ENCODE data around the gene CHAD.

CHAD gene

GRCh38 chr17:50472286-50472685, 3.6 kb upstream of the CHAD start:
- Histone ChIP-seq H3K9me3 (ENCODE audit: control insufficient read depth, insufficient read depth, low read length) (no peaks in the 10 kb centered on the region), H3F3A (ENCODE audit: control insufficient read depth, insufficient read depth) (no peaks in the 10 kb centered on the region), H3K27me3 (ENCODE audit: control insufficient read depth, low read length) (peaks cover 5% of the 10 kb centered on the region; the same call in 1 of the 2 replicates), H3K4me1 (ENCODE audit: control insufficient read depth, low read length) (no peaks in the 10 kb centered on the region), H3K9me2 (replicated peaks; ENCODE audit: control insufficient read depth, low read length) (no peaks in the 10 kb centered on the region), H3K79me2 (ENCODE audit: control insufficient read depth, low read length) (no peaks in the 10 kb centered on the region), H3K36me3 (ENCODE audit: control insufficient read depth, low read length) (no peaks in the 10 kb centered on the region), H3K27ac (ENCODE audit: low read depth, low read length) (no peak overlapping the region), H3K4me3 (ENCODE audit: low read length) (no peak overlapping the region), H3K4me2 (ENCODE audit: low read length) (no peak overlapping the region), H4K20me1 (ENCODE audit: control insufficient read depth, insufficient read depth, low read depth, low read length) (no peaks in the 10 kb centered on the region)
- no peak for TF ChIP-seq EZH2phosphoT487 (IDR thresholded peaks at IDR 0.05; ENCODE audit: borderline replicate concordance, low read length)
- no peak for TF ChIP-seq CTCF (IDR thresholded peaks at IDR 0.05; ENCODE audit: low read depth, low read length, poor library complexity, severe bottlenecking)

DNA sequence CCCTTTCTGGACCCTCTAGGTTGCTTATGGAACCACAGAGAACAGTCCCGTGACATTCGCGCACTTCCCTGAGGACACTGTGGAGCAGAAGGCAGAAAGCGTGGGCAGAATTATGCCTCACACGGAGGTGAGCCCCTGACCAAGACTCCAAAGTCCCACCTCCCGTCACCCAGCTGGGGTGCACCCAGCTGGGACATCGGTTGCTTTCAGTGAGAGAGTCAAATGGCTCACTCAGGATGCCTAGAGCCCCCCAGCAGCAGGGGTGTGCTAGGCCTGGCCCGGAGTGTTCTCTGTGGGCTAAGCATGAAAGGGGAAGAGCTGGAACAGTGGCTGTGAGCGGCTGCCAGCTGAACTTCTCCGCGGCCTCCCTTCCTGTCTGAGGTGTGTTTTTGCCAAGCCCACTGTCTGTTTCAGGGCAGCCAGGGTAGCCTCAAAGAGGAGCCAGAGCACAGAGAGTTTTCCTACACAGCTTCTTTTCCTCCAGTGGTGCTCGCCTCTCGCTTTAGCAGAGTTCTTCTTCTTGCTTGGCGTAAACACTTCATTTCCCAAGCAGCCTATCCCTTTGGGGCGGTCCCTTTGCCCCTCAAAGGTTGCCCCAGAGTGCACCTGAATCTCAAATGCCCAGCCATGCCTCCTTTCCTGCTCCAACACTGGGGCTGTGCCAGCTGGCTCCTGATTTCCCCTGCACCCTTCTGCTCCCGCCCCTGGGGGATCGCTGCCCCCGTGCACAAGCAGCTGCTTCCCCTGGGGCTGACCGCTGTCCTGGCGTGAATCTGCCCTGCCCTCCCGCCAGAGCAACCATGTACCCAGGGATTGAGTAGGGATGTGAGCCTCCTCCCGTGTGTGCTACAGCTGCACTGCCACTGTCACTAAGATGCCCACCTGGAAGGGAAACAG, 2.6 kb upstream of the CHAD start:
- no peaks in the 10 kb centered on the region for H3F3A ChIP-seq (ENCODE audit: control insufficient read depth, insufficient read depth)
- no peak overlapping the region for H3K4me3 ChIP-seq (ENCODE audit: low read length)
- H3K27ac ChIP-seq (ENCODE audit: low read depth, low read length): no peak overlapping the region
- peaks cover 5% of the 10 kb centered on the region; the same call in 1 of the 2 replicates for H3K27me3 ChIP-seq (ENCODE audit: control insufficient read depth, low read length)
- TF ChIP-seq CTCF (IDR thresholded peaks at IDR 0.05; ENCODE audit: low read depth, low read length, poor library complexity, severe bottlenecking) (no peak), EZH2phosphoT487 (IDR thresholded peaks at IDR 0.05; ENCODE audit: borderline replicate concordance, low read length) (no peak)
- no peaks in the 10 kb centered on the region for H3K9me3 ChIP-seq (ENCODE audit: control insufficient read depth, insufficient read depth, low read length)
- H3K79me2 ChIP-seq (ENCODE audit: control insufficient read depth, low read length): no peaks in the 10 kb centered on the region
- H4K20me1 ChIP-seq (ENCODE audit: control insufficient read depth, insufficient read depth, low read depth, low read length): no peaks in the 10 kb centered on the region
- peaks cover 4% of the 10 kb centered on the region for H3K4me1 ChIP-seq (ENCODE audit: control insufficient read depth, low read length)
- H3K9me2 ChIP-seq (replicated peaks; ENCODE audit: control insufficient read depth, low read length): no peaks in the 10 kb centered on the region
- no peak overlapping the region for H3K4me2 ChIP-seq (ENCODE audit: low read length)
- H3K36me3 ChIP-seq (ENCODE audit: control insufficient read depth, low read length): no peaks in the 10 kb centered on the region

DNA sequence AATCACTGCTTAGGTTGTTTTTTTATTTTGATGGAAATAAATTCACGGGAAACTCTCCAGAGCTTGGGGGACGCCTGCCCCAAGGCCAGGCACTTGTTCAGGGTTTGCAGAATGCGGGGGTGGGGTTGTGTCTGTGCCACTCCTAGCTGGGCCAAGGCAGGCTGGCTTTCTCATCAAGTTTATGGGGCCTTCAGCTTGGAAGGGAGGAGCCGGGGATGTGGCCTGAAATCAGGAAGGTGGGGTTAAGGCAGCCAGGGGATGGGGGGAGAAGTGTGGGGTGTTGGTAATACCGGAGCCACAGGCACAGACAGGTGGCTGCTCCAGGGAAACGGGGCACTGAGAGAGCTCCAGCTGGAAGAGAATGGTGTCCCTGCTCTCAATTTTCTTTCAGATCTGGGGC, 1.7 kb upstream of the CHAD start:
- no peak overlapping the region for H3K27ac ChIP-seq (ENCODE audit: low read depth, low read length)
- H3K4me1 ChIP-seq (ENCODE audit: control insufficient read depth, low read length): peaks cover 5% of the 10 kb centered on the region
- TF ChIP-seq EZH2phosphoT487 (IDR thresholded peaks at IDR 0.05; ENCODE audit: borderline replicate concordance, low read length) (no peak), CTCF (IDR thresholded peaks at IDR 0.05; ENCODE audit: low read depth, low read length, poor library complexity, severe bottlenecking) (no peak)
- H3K36me3 ChIP-seq (ENCODE audit: control insufficient read depth, low read length): no peaks in the 10 kb centered on the region
- no peaks in the 10 kb centered on the region for H3K9me3 ChIP-seq (ENCODE audit: control insufficient read depth, insufficient read depth, low read length)
- H4K20me1 ChIP-seq (ENCODE audit: control insufficient read depth, insufficient read depth, low read depth, low read length): no peaks in the 10 kb centered on the region
- no peaks in the 10 kb centered on the region for H3K79me2 ChIP-seq (ENCODE audit: control insufficient read depth, low read length)
- H3K4me3 ChIP-seq (ENCODE audit: low read length): no peak overlapping the region
- H3F3A ChIP-seq (ENCODE audit: control insufficient read depth, insufficient read depth): no peaks in the 10 kb centered on the region
- no peak overlapping the region for H3K4me2 ChIP-seq (ENCODE audit: low read length)
- H3K9me2 ChIP-seq (replicated peaks; ENCODE audit: control insufficient read depth, low read length): no peaks in the 10 kb centered on the region
- H3K27me3 ChIP-seq (ENCODE audit: control insufficient read depth, low read length): peaks cover 5% of the 10 kb centered on the region; the same call in 1 of the 2 replicates

All from DOHH2 (cell line).